CD4-positive, alpha-beta T cell treated with Interferon alpha-2 for 1 hour (primary cell): ENCODE results near the gene SLC35A5.
"Not testable (repeated sequence)": the region's sequence is repeated elsewhere in the genome, so short reads cannot be mapped to it uniquely, and the experiment has no call there.

Source experiments
- DNase-seq, 2 donors: peaks; one replicate each; pipeline ENCODE4 v3.0.0-alpha.2; 2020 to 2022

Gene SLC35A5, protein sequence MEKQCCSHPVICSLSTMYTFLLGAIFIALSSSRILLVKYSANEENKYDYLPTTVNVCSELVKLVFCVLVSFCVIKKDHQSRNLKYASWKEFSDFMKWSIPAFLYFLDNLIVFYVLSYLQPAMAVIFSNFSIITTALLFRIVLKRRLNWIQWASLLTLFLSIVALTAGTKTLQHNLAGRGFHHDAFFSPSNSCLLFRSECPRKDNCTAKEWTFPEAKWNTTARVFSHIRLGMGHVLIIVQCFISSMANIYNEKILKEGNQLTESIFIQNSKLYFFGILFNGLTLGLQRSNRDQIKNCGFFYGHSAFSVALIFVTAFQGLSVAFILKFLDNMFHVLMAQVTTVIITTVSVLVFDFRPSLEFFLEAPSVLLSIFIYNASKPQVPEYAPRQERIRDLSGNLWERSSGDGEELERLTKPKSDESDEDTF

DNA sequence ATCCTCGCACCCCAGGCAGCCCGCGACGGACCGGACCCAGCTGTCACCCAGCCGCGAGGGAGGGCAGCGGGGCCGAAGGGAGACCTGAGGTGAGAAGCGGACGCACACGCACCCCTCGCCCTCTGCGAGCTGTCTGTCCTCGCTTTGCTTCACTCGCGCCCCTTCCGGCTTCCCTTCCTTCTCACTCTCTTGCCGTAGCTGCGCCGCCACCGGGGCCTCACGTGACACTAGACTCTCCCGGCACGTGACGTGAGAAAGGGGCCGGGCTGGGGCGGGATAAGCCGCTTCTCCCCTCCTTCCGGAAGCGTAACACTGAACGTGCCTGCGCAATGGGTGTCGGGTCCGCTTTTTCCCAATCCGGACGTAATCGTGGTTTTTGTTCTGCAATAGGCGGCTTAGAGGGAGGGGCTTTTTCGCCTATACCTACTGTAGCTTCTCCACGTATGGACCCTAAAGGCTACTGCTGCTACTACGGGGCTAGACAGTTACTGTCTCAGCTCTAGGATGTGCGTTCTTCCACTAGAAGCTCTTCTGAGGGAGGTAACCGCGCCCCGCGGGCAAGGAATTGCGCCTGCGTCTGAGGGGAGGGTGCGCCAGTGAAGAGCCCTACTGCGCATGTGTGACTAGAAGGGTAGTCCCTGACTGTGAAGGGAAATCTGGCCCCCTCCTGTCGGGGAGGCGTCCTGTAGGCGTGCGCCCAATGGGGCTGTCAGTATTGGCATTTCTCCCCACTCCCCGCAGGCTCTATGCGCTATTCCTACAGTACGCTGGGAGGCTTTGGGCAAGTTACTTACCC lies at the start of gene SLC35A5, which contains the start of gene ATG3:
SLC35A5 (plus strand) TSS at position 312 of the 796 bp plus-strand sequence. CDS start 1,359 bp downstream, outside the sequence.
ATG3 (minus strand) TSS at position 229 of the 796 bp plus-strand sequence. CDS start 434 bp downstream, outside the sequence.
- peak; percentile 98 to 99 for DNase-seq

DNA sequence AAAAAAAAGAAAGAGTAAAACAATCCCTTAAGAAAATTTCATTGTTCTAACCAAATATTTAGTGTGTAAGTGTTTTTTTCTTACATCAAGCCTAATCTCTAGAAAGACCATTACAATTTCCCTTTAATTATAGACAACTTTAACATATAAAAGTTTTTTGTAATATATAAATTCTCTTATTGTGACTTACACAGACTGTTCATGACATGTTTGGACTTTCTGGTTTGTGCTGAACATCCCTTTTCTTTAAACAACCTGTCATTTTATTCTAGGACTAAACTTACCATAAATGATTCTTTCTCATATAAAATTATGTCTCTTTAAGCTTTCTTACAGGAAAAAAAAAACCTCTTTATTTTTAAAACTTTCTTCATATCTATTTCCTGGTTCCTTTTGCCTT lies 49.5 kb upstream of the SLC35A5 start:
- DNase-seq: no peak

DNA sequence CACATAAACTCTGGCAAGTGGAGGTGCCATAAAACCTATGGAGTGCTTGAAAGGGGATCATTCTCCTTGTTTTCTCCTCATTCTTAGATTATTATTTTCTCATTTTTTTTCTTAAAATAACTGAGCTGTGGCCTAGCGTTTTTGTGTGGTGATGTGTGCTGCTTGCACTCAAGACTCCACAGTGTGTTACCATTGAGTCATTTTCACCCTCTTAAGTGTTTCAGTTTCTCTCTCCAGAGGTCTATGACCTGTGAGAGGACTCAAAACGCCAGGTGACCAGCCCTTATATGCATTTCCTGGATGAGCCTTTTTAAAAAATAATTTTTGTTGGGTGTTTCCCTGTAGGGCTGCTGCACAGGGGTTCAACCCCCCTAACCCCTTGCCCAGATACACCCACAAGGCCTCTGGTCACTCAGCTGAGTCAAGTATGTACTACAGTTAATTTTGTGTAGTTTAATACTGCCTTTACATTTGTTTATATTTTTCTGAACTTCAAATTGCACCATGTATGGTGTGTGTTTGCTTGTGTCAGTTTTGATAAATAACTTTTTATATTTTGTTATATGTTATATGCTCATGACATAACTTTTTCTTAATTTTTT lies 47.2 kb upstream of the SLC35A5 start:
- no peak for DNase-seq

DNA sequence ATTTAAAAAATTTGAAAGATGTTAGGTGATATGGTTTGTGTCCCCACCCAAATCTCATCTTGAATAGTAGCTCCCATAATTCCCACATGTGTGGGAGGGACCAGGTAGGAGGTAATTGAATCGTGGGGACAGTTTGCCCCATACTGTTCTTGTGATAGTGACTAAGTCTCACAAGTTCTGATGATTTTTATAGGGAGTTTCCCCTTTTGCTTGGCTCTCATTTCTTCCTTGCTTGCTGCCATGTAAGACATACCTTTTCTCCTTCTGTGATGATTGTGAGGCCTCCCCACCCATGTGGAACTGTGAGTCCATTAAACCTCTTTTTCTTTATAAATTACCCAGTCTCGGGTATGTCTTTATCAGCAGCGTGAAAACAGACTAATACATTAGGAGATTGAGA lies 42.9 kb upstream of the SLC35A5 start:
- not testable (repeated sequence) for DNase-seq

DNA sequence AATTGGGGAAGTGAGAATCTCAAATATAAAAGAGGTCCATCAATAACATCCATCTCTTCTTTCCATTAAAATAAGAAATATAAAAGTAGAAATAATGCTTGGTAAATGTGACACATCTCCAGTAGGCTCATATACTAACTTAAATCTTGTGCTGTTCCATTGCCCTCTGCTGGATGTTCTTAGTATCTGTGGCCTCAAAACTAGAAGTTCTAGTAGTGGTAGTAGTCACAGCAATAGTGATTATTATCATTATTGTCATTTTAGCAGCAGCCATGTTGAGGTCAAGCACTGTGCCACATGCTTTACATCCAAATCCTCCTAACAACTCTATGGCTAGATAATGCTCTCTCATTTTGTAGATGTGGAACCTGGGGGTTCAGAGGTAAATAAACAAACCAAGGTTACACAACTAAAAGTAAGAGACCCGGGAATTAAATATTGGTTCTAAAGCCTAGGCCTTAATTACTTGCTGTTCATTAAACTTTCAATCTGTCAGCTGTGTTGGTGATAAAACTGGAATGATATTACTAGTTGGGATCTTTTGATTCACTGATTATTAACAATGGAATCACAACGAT lies 42.3 kb upstream of the SLC35A5 start:
- DNase-seq: peak; percentile 52 to 79

DNA sequence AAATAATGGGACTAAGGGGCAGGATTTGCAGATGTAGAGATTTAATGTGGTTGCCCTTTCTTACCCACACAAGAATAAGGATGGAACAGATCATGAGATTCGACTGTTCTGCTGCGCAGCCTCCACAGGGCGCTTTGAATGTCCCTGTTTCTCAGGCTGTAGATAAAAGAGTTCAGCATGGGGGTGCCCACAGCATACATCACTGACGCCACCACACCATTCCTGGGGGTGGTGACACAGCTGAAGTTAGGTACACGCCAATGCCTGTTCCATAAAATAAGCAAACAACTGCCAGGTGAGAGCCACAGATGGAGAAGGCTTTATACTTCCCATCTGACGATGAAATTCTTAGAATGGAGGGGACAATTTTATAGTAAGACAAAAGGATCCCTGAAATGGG lies 37.7 kb upstream of the SLC35A5 start:
- DNase-seq: not testable (repeated sequence)

DNA sequence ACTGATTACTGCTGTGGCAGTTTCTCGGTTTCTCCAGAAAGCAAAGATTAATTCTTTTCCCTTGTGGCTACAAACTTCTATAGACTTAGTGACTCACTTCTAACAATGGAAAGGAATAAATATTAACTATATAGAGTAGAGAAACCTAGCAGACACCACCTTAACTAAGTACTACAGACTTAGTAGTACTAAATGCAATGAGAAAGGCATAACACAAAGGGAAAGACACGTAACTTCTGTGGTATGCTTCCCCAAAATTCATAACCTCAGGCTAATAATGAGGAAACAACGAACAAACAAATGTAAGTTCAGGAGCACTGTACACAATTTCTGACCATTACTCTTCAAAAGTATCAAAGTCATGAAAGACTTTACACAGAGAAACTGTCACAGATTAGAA lies 31.3 kb upstream of the SLC35A5 start:
- no peak for DNase-seq

DNA sequence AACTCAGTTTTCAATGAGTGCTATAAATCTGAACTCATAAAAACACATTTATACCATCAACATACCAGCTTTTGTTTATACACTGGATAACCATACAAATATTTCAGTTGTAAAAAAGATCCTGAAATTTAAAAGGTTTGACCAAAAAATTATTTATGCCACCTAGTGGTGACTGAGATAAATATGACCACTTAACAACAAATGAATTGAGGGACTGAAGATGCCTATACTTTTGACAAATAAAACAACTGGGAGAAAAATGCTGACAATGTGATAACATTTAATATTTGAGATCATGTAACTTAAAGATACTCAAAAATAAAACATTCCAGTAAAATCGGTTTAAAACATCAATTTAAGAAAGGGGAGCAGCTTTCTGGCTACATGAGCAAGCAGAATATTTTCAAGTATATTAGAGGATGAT lies 30.5 kb upstream of the SLC35A5 start:
- peak in 1 of 2 donors; percentile 51 for DNase-seq

DNA sequence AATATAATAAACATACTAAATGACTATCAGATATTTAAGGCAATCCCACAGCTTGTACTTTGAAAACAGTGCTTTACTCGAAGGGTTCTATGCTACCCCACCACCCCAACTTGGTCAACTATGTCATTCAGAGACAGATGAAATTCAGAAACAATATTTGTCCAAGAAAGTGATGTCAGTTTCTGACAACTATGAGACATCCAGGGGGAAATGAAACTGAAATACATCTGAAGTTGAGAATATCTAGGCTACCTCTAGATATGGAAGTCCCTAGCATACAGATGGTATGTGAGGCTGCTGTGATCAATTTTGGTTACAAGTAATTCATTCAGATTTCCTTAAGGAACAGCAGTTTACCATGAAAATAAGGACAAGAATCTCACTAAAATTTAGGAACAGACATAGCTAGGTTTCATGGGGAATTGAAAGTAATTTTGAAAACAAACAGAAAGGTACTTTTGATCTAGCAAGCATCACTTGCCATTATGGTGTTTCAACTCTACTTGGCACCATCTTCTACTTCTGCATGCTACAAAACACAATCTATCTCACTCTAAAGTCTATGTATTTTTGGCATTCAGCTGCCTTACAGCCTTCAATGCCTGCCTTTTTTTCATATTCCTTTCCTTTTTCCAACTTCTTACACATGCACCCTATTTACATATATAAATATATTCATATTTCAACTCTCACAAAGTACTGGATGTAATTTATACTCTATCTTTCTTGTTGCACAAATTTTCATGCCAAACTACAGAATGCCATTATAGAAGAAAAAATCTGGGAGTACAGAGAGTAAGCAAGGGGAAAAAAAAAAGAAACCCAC lies 21.8 kb upstream of the SLC35A5 start:
- DNase-seq: no peak

DNA sequence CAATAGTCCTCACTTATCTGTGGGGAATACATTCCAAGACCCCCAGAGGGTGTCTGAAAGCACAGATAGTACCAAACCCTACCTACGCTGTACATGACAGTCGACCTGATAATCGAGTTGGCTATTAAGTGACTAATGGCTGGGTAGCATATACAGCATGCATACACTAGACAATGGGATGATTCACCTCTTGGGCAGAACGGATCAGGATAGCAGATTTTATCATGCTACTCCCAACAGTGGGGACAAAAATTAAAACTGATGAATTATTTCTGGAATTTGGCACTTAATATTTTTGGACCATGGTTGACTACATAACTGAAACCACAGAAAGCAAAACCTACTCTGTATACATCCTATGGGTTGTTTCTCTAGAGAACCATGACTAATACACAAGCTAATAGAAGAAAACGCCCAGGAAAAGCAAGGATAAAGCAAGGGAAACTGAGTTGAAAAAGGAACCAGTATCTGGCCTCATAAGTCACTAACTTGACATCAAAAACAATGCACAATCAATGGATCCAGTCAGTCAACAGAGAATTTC lies 15.6 kb upstream of the SLC35A5 start:
- DNase-seq: no peak

DNA sequence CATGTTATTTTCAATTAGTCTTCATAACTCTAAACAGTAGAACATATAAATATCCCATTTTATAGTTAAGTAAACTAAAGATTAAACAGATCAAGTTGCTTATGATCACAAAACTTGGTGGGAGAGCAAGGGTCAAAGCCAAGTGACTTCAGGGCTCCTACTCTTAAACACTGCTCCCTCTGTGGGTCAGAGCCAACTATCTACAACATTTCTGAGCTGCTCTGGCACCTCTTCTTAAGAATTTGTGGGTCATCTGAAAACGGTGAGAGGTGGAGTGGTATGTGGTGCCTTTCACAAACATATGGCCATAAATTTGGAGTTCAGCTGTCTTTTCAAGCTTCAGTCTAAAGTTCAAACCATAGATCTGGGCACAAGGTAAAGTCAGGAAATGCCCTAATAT lies 11.0 kb upstream of the SLC35A5 start:
- no peak for DNase-seq

DNA sequence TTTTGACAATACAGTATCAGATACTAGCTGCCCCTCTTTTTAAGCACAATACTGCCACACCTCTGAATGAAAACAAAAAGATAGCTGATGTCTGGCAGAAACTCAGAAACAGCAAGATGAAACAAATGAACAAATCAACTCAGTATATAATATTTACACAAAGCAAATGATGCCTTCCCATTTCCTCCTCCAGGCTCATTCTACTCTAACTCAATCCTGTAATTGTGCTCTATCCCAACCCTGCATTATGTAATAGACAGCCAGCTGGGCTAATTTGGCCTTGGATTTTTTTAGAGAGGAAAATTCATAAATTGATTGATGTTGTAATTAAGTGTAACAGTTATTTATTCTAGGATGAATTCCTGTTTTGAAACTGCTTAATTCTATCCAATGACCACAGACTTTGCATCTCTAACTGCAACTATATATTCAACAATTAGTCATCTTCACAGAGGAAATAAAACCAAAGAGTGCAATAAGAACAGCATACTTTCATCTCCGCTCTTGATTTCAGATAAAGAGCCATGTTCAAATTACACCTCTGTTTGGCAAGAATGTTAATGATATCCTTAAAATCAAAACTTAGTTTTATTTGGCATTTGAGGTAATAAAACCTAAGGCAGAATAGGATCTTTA lies 6.2 kb upstream of the SLC35A5 start:
- DNase-seq: no peak

DNA sequence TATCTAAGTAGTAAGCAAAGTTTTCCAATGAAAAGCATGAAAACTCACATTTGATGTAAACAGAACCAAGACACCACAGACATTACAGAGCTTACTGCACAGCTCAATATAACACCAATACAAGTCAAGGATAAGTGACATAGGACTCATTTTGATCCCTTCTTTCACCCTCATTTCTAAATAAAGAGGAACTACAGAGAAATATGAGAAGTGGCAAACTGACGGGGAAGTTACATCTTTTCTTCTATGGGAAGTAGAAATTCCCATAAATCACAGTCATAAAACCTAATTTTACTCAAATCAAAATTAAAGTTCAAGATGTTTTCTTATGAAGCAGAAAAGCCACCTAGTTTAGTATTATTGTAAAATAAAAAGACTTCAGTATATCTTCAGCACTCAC lies 3.9 kb upstream of the SLC35A5 start:
- no peak for DNase-seq

DNA sequence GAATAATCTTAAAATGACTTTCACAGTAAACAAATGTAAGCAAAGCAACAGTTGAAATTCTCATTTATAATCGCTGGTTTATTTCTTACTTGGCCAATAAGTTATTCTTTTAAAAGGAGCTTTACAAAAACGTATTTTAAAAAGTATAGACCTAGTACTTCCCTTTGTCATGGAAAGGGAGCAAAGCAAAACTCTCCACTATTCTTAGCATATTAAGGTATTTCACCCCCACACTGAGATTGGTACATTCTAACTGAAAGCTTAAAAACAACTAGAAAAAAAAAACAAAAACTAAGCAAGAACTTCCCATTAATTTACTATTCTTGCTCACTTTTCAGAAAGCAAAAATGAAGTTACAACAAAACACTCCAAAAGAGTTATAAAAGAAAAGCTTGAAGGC lies 1.5 kb upstream of the SLC35A5 start:
- DNase-seq: no peak

DNA sequence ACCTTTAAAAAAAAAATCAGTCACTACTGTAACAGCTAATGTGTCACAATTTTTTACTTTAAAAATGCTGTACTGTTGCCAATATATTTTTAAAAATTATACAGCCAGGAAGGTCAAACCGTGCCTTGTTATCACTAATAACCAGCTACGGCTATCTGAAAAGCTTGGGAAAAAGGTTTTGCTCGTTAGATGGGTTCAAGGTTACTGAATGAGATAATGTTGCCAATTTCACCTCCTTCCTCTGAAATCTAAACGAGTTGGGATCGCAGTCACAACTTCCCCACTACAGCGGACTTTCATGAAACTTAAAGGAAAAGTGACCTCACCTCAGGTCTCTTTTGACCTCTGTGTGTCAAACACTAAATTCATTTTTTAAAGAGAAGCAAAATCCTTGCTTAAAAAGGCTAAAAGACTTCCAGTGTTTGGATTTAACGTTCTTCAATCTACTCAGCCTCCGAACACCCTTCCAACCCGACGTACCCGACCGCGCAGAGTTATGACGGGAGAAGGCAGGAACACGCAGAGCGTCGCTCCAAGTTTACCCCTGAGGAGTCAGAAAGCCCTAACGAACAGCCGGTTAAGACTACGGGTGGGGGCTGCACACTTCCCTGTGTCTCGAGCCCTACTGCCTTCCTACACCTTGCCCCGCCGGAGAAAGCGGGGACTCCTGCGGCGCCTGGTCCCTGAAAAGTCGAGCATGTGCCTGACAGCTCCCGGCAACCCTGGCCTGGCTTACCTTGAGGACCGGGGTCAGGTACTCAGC lies 943 bp upstream of the SLC35A5 start:
- DNase-seq: peak; percentile 60 to 68

DNA sequence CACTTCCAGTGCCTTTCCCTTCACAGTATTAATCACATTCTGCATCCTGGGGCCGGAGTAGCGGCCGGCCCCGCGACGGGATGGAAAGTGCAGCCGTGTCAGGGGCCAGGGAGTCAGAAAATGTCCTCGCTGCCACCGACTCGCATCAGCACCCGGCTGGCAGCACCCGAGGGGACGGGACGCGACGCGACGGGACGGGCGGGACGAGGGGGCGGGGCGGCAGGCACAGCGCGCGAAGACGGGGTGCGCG lies 436 bp upstream of the SLC35A5 start:
- no peak for DNase-seq

DNA sequence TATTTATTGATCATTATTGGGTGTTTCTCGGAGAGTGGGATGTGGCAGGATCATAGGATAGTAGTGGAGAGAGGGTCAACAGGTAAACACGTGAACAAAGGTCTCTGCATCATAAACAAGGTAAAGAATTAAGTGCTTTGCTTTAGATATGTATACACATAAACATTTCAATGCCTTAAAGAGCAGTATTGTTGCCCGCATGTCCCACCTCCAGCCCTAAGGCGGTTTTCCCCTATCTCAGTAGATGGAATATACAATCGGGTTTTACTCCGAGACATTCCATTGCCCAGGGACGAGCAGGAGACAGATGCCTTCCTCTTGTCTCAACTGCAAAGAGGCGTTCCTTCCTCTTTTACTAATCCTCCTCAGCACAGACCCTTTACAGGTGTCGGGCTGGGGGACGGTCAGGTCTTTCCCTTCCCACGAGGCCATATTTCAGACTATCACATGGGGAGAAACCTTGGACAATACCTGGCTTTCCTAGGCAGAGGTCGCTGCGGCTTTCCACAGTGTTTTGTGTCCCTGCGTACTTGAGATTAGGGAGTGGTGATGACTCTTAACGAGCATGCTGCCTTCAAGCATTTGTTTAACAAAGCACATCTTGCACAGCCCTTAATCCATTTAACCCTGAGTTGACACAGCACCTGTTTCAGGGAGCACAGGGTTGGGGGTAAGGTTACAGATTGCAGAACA lies 2.5 kb downstream of the SLC35A5 start:
- not testable (repeated sequence) for DNase-seq

DNA sequence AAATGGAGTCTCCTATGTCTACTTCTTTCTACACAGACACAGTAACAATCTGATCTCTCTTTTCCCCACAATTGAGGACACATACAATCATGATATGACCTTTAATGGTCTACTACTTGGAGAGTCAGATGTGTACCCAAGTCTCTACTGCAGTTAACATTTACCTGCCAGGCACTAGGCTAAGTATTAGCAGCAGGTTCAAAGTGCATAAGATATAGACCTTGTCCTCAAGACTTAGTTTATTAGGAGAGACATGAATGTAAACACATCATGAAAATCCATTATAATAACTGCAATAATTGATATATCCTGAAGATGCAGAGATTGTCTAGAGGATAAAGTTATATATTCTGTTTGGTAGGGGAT lies 3.1 kb downstream of the SLC35A5 start:
- no peak for DNase-seq

DNA sequence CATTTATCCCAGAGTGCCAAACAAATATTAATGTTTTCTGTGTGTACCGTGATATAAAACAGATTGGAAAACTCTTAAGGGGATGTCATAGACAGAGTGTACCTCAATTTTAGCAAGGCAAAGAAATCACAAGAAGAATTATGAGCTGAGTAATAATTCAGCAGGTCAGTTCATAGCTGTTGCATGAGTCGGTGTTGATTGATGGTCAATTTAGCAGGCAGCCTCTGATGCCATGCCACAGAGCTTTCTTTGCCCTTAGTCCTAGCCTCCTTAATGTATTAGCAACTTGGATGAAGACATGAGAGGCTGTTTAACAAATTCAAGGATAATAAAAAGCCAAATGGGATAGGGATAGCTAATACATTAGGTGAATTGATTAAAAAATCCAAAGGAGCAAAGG lies 6.8 kb downstream of the SLC35A5 start:
- DNase-seq: no peak

DNA sequence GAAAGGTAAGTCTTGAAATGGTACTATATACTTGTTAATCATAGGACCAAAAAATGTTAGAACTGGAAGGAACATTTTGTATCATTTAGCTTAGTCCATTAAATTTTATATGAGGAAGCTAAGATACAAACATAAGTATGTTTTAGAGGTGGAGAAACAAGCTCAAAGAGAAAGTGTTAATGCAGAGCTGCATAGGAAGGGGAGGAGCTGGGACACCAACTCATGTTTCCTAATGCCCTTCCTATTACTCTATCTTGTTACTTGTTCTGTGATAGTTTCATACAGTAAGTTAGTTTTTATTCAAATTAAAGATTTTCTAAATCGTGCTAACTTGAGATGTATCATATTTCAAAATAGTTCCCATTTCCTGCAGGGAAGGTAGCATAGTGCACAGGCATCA lies 7.4 kb downstream of the SLC35A5 start:
- no peak for DNase-seq
